Measurements from ENCODE around the gene MTHFD1.

GRCh38 chr14:64496764-64497163 is 108.6 kb downstream of the MTHFD1 start:
- TF ChIP-seq POLR2A (IDR thresholded peaks at IDR 0.05; ENCODE audit: low read length) = no peak
- TF ChIP-seq RFX5 (IDR thresholded peaks at IDR 0.05) = no peak

Data from A549 (cell line).